Tibial artery (tissue), 4 donors: ENCODE data around the gene CACNA1C.

Experiments
- DNase-seq, 2 donors: peaks; one replicate each; pipeline ENCODE4 v3.0.0-alpha.2; 2019
- H3K27ac ChIP-seq, 2 donors: fragments of 200-600 bp; sonication (generic) in 1 of 2; 1 replicate in 1 of 2; 2 replicates in 1 of 2; pipeline ENCODE4 v1.5.1; 2018 to 2019; ENCODE audit warnings: mild to moderate bottlenecking in 1 of 2
- H3K27me3 ChIP-seq, 2 donors: fragments of 200-600 bp; sonication (generic) in 1 of 2; one replicate each; pipeline versions ENCODE4 v1.5.1 to v1.6.0; 2016 to 2019
- H3K36me3 ChIP-seq, 3 donors: fragments of 200-600 bp; sonication (generic) in 2 of 3; one replicate each; pipeline ENCODE4 v1.5.1; 2016 to 2019; ENCODE audit warnings: mild to moderate bottlenecking in 2 of 3
- H3K4me1 ChIP-seq, 4 donors: fragments of 200-600 bp; sonication (generic) in 2 of 4; 1 replicate in 3 of 4; 2 replicates in 1 of 4; pipeline ENCODE4 v1.5.1; 2016 to 2019
- H3K4me3 ChIP-seq, 2 donors: fragments of 200-600 bp; sonication (generic) in 1 of 2; 1 replicate in 1 of 2; 2 replicates in 1 of 2; pipeline ENCODE4 v1.5.1; 2018 to 2019; ENCODE audit warnings: mild to moderate bottlenecking in 2 of 2
- H3K9me3 ChIP-seq, 3 donors: fragments of 200-600 bp; sonication (generic) in 1 of 3; one replicate each; pipeline ENCODE4 v1.5.1; 2016 to 2019
- intact Hi-C: fragments of 100-400 bp; cut with DNase I; formaldehyde crosslinking; loops from one replicate; pipeline ENCODE4 v1.15.0; 2023; ENCODE audit warnings: low total_unique reads
- TF ChIP-seq, protein P1 (sequence below), 2 experiments: fragments of 200-600 bp in 1 of 2; fragments of 450-650 bp in 1 of 2; IDR thresholded peaks; one replicate each; pipeline ENCODE4 v1.5.1; 2017 to 2019; ENCODE audit warnings: antibody characterized with exemption in 2 of 2, mild to moderate bottlenecking in 1 of 2, moderate library complexity in 1 of 2

The CACNA1C gene

DNA sequence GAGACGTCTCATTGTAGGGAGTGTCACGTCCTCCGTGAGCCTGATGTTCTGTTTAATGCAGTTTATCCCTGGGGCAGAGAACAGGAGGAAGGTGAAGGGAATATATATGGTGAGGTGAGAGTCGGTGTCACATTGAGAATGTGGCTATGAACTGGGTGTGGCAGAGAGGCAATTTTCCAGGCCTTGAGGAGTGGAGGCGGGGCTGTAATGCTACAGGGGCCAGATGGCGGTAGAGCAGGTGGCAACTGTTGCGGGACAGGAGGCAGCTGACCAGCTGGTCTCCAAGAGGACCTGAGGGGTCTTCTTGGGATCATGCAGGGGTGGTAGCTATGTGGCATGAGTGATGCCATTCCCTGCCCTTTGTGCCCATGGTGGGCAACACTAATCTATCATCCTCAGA is 59.6 kb downstream of the CACNA1C start:
- Histone ChIP-seq H3K27ac (peak overlapping the region; percentile 66 to 74), H3K9me3 (no peaks in the 10 kb centered on the region), H3K36me3 (peaks cover 0 to 8% (median 4%) of the 10 kb centered on the region in 3 donors), H3K4me3 (no peak overlapping the region), H3K4me1 (peaks cover 0 to 89% (median 47%) of the 10 kb centered on the region in 4 donors), H3K27me3 (no peaks in the 10 kb centered on the region)
- DNase-seq, result peak in 1 of 2 donors; percentile 28
- TF ChIP-seq, protein P1, sequence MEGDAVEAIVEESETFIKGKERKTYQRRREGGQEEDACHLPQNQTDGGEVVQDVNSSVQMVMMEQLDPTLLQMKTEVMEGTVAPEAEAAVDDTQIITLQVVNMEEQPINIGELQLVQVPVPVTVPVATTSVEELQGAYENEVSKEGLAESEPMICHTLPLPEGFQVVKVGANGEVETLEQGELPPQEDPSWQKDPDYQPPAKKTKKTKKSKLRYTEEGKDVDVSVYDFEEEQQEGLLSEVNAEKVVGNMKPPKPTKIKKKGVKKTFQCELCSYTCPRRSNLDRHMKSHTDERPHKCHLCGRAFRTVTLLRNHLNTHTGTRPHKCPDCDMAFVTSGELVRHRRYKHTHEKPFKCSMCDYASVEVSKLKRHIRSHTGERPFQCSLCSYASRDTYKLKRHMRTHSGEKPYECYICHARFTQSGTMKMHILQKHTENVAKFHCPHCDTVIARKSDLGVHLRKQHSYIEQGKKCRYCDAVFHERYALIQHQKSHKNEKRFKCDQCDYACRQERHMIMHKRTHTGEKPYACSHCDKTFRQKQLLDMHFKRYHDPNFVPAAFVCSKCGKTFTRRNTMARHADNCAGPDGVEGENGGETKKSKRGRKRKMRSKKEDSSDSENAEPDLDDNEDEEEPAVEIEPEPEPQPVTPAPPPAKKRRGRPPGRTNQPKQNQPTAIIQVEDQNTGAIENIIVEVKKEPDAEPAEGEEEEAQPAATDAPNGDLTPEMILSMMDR (IDR thresholded peaks at IDR 0.05), result no peak
- intact Hi-C loops, result no loop called here

DNA sequence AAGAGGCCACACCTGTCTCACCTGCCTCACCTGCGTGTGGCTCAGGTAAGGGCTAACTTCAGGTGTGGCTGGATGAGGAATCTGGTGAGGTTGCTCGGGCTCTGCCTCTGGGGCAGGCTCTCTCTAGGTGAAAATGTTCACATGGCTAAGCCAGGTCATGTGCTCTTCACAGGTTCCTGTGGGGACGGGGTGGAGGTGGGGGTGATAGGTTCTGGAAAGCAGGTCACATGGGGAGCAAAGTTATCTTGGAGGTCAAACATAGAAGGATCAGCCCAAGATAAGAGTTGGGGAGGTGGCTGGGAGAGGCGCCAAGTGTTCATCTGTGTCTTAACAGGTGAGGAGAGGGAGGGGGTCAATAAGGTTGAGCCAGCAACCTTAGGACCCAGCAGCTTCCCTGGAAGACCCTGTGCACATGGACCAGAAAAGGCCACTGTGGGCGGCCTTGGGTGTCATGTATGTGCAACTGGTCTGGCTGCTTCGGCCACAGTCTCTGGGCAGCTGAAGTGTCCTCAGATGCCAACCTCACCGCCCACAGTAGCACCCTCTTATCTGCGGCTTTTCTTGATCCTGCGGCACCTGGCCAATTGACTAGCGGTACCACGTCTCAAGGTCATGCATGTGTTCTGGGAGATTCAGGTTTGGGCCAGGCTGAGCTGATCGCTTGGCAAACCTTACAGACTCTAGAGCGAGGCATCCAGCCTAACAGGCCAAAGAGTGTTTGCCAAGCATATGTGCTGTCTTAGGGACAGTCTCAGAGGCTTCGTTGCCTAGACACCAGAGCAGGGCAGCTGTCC is 60.5 kb downstream of the CACNA1C start:
- H3K4me1 ChIP-seq, result peaks cover 0 to 89% (median 49%) of the 10 kb centered on the region in 4 donors
- no peaks in the 10 kb centered on the region for H3K27me3 ChIP-seq
- DNase-seq, result no peak
- intact Hi-C loops, result no loop called here
- H3K27ac ChIP-seq, result peak overlapping the region; percentile 66 to 74
- H3K9me3 ChIP-seq, result no peaks in the 10 kb centered on the region
- no peak overlapping the region for H3K4me3 ChIP-seq
- TF ChIP-seq, protein P1 (IDR thresholded peaks at IDR 0.05), result no peak
- H3K36me3 ChIP-seq, result peaks cover 0 to 8% (median 4%) of the 10 kb centered on the region in 3 donors

DNA sequence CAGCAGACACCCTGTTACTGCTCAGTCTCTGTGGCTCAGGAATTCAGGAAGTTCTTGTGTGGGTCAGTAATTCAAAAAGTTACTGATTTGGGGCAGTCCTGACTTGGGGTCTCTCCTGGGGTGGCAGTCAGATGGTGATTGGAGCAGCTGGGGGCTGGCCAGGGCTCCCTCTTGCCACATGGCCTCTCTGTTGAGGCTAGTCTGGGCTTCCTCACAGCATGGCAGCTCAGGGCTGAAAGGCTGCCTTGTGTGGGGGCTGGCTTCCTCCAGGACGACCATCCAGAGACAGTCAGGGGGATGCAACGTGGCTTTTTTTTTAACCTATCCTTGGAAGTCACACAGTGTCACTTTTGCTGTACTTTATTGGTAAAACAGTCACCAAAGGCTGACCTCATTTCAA is 61.3 kb downstream of the CACNA1C start:
- Histone ChIP-seq H3K4me1 (peaks cover 0 to 89% (median 56%) of the 10 kb centered on the region in 4 donors), H3K27me3 (no peaks in the 10 kb centered on the region), H3K9me3 (no peaks in the 10 kb centered on the region), H3K36me3 (peaks cover 0 to 8% (median 4%) of the 10 kb centered on the region in 3 donors), H3K4me3 (no peak overlapping the region), H3K27ac (peak overlapping the region; percentile 66 to 74)
- TF ChIP-seq, protein P1 (IDR thresholded peaks at IDR 0.05), result no peak
- no peak for DNase-seq
- intact Hi-C loops, result no loop called here

DNA sequence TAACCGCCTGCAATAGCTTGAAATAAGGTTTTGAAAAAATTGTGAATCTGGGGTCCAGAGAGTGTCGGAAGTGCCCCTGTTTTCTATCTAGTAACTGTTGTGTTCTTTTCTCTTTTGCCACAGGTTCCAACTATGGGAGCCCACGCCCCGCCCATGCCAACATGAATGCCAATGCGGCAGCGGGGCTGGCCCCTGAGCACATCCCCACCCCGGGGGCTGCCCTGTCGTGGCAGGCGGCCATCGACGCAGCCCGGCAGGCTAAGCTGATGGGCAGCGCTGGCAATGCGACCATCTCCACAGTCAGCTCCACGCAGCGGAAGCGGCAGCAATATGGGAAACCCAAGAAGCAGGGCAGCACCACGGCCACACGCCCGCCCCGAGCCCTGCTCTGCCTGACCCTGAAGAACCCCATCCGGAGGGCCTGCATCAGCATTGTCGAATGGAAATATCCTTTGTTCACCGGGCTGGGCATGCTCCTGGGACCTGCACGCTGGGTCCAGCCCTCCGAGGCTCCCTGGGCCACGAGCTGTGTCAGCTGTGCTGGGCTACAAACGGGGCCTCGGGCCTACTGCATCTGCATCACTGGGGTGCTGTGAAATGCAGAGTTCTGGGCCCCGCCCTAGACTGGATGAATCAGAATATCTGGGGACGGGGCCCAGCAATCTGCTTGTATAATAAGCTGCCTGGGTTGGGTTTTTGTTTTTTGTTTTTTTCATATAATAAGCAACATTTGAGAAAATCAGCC is 62.5 kb downstream of the CACNA1C start:
- H3K4me3 ChIP-seq, result no peak overlapping the region
- H3K27ac ChIP-seq, result peak overlapping the region in 1 of 2 donors; percentile 66
- peaks cover 0 to 89% (median 61%) of the 10 kb centered on the region in 4 donors for H3K4me1 ChIP-seq
- peak in 1 of 2 donors; percentile 48 for DNase-seq
- intact Hi-C loops, result no loop called here
- TF ChIP-seq, protein P1 (IDR thresholded peaks at IDR 0.05), result no peak
- no peaks in the 10 kb centered on the region for H3K9me3 ChIP-seq
- no peaks in the 10 kb centered on the region for H3K27me3 ChIP-seq
- peaks cover 0 to 8% (median 4%) of the 10 kb centered on the region in 3 donors for H3K36me3 ChIP-seq

DNA sequence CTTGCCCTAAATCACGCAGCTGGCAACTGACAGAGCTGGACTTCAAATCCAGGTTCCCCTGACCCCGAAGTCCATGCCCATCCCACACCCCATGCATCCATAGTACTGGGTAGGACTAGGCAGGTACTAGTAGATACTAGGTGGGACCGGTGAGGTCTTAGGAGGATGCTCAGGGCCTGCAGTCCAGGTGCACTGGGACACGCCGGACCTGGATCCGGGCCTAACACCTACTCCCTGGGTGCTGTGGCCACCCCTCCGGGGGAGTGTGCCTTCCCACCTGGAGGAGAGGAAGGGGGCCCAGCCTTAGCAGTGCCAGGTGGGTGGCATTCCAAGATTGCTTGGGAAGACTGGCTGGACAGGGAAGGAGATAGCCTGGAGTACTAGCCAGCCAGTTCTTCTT is 64.8 kb downstream of the CACNA1C start:
- DNase-seq, result peak in 1 of 2 donors; percentile 65
- TF ChIP-seq, protein P1 (IDR thresholded peaks at IDR 0.05), result no peak
- peaks cover 0 to 89% (median 48%) of the 10 kb centered on the region in 4 donors for H3K4me1 ChIP-seq

More for the DNA sequence above, 64.8 kb downstream of the CACNA1C start:
- H3K27me3 ChIP-seq, result no peaks in the 10 kb centered on the region
- peak overlapping the region; percentile 80 to 83 for H3K27ac ChIP-seq
- no peak overlapping the region for H3K4me3 ChIP-seq
- H3K9me3 ChIP-seq, result no peaks in the 10 kb centered on the region
- intact Hi-C loops, result no loop called here
- peaks cover 0 to 8% (median 4%) of the 10 kb centered on the region in 3 donors for H3K36me3 ChIP-seq
